HG02759 (cell line): Measurements from ENCODE around the gene TAL1.

Source experiments
- ATAC-seq: cut with Tn5 transposase; IDR thresholded peaks from one replicate; pipeline ENCODE4 v1.9.1; 2021; ENCODE audit warnings: mild to moderate bottlenecking, moderate library complexity; ENCODE audit not compliant: unreplicated experiment

TAL1 gene

DNA sequence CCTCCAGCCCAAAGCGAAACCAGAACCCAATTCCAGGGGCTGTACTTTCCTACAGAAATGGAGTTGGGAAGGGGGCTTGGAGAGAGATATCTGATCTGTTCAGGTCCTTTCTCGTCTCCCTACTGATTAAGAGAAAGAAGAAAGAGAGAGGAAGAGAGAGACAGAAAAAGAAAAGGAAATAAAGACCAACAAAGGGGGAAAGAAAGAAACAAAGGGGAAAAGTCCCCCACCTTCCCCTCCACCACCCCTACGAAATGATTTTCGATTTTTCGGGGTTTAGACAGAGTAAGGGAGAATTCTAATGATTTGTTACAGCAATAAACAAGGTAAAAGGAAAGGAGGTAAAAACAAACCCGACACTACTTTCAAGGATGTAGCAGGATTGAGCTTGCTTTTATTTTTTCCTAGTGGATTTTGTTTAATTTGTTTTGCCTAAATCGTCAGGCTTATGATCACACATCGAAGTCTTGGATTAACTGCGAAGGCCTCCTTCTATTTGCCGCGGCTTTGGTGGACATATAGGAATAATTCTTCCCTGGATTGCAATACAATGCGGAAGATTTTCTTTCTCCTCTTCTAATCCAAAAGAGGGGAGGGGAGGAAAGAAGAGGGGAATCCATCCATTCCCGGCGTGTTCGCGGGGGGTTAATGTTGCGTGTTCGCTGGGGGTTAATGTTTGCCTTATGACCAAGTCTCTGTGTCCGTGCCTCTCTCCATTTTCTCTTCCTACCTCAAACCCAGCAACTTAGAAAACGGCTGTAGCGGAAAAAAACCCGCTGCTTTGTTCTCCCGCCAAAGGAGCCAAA lies 1.9 kb downstream of the TAL1 start:
- no peak for ATAC-seq

DNA sequence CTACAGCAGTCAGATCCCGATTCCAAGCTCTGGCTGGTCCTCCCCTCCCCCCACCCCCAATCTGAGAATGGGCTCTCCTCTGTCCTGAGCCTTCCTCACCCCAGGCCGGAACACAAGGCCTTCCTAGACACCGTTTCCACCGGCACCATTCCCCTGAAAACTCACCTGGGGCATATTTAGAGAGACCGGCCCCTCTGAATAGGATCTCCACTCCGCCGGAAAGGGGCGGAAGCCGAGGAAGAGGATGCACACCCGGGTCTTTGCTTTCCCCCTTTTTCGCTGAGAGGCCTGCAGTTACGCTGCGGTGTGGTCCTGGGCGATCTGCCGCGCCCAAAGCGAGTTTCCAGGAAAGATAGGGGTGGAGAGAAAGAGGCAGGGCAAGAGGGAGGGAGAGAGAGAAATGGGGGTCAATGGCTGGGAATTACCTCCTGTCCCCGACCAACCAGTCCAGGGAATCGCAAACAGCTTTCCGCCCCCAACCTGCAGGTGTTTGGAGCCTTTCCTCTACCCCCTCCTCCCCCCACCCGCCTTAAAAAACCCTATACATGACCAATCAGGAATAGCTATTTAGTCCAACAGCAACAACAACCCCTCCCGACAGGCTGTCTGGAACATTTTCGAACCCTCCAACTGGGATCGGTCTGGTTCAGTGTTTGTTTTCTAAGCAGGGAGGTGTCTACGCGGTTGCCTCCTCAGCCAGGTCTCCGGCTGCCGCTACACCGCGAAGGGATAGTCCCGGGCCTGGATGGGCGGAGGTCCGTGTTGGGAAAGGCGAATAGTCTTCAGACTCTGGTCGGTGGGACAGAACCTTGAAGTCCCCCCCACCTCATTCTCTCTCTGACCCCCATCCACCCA lies 2.8 kb downstream of the TAL1 start:
- ATAC-seq: no peak

- ATAC-seq: no peak
These were observed 3.4 kb downstream of the TAL1 start for GRCh38 chr1:47228644-47229030.

DNA sequence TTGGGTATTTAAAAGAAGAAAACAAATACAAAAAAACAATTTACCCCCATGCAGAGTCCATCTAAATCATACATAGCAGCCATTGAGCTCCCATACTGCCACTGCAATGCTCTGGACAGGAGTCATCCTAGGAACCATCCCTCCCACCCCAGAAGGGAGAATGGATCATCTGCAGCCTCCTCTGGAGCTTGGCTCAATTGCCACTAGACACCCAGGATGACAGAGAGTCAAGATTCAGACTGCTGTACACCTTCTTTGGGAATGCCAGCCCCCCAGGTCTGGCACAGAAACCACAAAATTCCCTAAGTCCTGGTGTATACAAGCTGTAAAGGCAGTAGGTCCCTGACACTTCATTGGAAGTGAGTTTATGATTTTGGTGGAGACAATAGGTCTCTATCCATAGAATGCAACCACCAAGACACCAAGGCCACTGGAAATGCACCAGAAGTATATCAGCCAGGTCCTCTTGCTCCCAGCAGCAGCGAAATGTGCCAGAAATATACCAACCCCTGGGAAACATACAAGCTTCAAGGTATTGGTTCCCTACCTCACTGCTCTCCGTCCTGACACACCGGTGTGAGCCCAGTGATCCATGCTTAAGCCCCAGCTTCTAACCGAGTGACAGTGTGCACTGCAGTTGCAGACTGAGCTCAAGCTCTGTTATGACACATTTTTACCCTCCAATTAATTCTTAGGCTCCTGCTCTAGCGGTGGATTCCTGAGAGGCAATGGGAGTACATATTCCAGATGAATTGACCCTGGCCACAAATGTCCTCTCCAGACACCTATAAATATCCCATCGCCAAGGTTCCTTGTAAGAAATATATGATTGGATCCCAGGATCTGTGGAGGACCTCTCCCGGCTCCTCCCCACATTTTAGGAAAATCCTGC lies 4.4 kb downstream of the TAL1 start:
- ATAC-seq: no peak

DNA sequence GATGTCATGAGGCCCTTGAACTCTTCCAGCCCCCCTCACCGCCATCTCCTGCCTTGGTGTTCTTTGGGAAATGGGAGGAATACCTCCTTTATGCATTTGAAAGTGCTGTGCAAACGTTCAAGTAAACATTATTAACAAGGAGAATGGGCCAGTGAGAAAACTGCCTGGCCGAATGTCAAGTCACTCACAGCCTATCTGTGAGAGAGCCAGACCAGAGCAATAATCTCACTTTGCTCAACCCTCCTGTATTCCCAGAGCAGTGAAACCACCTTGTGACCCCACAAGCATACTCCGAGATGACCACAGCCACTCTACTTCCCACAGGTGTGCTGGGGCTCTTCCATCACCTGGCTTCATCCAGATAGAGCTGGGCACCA lies 5.2 kb downstream of the TAL1 start:
- no peak for ATAC-seq

GRCh38 chr1:47226121-47226838 lies 5.7 kb downstream of the TAL1 start:
- ATAC-seq: no peak

- ATAC-seq: no peak
These were observed 6.5 kb downstream of the TAL1 start for GRCh38 chr1:47225430-47226100.

- no peak for ATAC-seq
These were observed 7.2 kb downstream of the TAL1 start for GRCh38 chr1:47224676-47225399.

GRCh38 chr1:47223921-47224675 lies 7.9 kb downstream of the TAL1 start:
- no peak for ATAC-seq

GRCh38 chr1:47223174-47223920 lies 8.7 kb downstream of the TAL1 start:
- no peak for ATAC-seq

GRCh38 chr1:47222476-47222875 lies 9.5 kb downstream of the TAL1 start:
- ATAC-seq: no peak

GRCh38 chr1:47219590-47220220 lies 12.3 kb downstream of the TAL1 start:
- ATAC-seq: no peak

DNA sequence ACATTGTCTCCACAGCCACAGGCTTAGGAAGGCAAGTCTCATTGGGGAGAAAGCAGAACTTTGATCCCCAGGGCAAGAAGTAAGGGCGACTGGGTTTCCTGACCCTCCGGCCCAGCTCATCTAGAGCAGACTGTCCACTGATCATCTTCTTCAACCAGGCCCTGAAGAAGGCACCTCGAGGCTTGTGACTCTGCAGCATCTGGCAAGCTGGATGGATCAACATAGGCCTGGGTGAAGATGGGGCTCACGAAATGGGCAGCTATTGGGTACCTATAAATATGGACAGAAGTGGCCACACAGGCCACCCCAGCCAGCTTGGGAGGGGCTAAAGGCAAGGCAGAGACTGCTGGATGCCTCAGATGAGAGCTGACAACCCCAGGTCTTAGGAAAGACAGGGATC lies 13.0 kb downstream of the TAL1 start:
- no peak for ATAC-seq

DNA sequence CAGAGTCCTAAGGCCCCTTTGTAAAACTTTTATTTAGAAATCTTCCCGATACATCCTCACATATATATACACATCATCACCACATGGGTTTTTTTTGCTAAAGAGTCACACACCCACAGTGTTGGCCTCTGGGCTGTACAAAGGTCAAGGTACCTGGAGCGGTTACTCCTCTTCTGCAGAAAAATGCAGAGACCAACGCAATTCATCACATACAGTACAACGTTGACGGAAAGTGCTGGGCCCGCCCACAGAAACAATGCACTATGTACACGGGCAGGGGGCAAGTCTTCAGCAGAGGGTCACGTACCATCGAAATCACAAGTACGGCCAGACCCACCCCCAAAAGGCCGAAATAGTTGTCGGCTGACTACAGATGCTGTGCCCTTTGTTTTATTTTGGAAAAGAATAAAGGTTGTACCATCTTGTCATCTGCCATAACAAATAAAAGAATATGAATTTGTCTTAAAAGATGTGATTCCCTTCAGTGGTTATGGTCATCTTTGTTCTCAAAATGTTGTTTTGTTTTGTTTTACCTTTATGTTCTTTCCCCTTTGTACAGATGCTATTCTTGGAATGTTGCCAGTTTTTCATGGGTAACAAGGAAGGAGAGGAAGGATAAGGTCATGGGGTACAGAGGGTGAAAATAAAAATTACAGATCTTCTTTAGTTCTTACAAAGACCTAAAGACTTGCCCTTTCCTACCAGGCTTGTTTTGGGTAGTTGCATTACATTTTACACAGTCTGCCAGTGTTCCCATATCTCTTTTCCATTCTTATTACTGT lies 15.6 kb downstream of the TAL1 start:
- ATAC-seq: no peak

DNA sequence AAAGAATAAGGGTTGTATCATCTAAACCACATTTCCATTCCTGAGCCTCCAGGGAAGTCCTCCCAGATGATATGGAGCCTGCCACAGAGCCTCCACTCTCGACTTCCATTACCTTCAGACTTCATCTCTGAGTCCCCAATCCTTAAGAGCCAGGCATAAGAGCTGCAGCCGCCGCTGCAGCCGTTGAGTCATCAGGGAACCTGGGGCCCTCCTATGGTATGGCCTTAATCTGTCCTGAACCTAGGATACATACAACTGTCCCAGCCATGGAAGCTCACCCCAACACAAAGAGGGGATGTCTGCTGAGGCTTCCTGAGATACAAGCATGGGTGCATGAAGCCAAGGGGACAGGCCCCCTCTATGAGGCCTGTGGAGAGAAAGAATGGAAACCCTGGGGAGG lies 16.3 kb downstream of the TAL1 start:
- ATAC-seq: no peak

DNA sequence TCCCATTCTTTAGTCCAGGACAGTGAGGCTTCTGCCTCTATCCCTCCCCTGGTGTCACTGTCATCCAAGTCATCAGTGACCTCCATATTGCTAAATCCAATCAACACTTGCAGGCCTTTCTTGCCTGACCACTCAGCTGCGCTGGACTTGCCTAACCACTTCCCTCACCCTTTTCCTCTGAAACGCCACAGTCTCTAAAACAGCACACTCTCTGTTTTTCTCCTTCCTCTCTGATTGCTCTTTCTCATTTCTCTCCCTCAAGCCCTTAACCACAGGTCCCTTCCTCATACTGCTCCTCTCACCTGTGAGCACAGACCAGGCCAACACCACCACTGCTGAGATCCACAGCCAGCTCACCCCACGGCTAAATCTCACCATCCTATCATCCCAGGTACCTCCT lies 17.5 kb downstream of the TAL1 start:
- ATAC-seq: no peak
